DOHH2 (cell line): ENCODE measurements around the gene MFRP.

Source experiments
- EZH2phosphoT487 ChIP-seq: fragments of 200-600 bp; sonication (generic); IDR thresholded peaks from 2 replicates; pipeline ENCODE4 v1.6.1; 2017; ENCODE audit warnings: borderline replicate concordance, mild to moderate bottlenecking, antibody characterized with exemption, low read length, moderate library complexity, mixed read lengths
- TF ChIP-seq, protein P1 (sequence below): fragments of 200-600 bp; sonication (generic); IDR thresholded peaks from one replicate; pipeline ENCODE4 v1.5.1; 2014; ENCODE audit warnings: antibody characterized with exemption, mild to moderate bottlenecking, low read depth, low read length; ENCODE audit not compliant: poor library complexity, severe bottlenecking

- TF ChIP-seq, protein P1, sequence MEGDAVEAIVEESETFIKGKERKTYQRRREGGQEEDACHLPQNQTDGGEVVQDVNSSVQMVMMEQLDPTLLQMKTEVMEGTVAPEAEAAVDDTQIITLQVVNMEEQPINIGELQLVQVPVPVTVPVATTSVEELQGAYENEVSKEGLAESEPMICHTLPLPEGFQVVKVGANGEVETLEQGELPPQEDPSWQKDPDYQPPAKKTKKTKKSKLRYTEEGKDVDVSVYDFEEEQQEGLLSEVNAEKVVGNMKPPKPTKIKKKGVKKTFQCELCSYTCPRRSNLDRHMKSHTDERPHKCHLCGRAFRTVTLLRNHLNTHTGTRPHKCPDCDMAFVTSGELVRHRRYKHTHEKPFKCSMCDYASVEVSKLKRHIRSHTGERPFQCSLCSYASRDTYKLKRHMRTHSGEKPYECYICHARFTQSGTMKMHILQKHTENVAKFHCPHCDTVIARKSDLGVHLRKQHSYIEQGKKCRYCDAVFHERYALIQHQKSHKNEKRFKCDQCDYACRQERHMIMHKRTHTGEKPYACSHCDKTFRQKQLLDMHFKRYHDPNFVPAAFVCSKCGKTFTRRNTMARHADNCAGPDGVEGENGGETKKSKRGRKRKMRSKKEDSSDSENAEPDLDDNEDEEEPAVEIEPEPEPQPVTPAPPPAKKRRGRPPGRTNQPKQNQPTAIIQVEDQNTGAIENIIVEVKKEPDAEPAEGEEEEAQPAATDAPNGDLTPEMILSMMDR = no peak
- TF ChIP-seq EZH2phosphoT487 = no peak
These were observed 4.7 kb upstream of the MFRP start for GRCh38 chr11:119351232-119351631.
